Uterus (tissue), 4 donors: ENCODE results near the gene MED10. TPM values are rescaled to one million over a fixed set of nuclear protein-coding genes. Genes with fewer than 3 reads are reported as not detected.

Source experiments
- DNase-seq, 2 donors: peaks; one replicate each; pipeline ENCODE4 v3.0.0-alpha.2; 2019 to 2020
- H3K27ac ChIP-seq, 2 donors: fragments of 200-600 bp; sonication (generic); 1 replicate in 1 of 2; 2 replicates in 1 of 2; pipeline ENCODE4 v1.5.1; 2016 to 2018
- H3K27me3 ChIP-seq, 2 donors: fragments of 200-600 bp; sonication (generic); one replicate each; pipeline ENCODE4 v1.5.1; 2018 to 2019; ENCODE audit warnings: control low read depth in 1 of 2
- H3K36me3 ChIP-seq, 2 donors: fragments of 200-600 bp; sonication (generic); one replicate each; pipeline ENCODE4 v1.5.1; 2019; ENCODE audit warnings: control low read depth in 1 of 2
- H3K4me1 ChIP-seq, 2 donors: fragments of 200-600 bp; sonication (generic); one replicate each; pipeline ENCODE4 v1.5.1; 2018 to 2019; ENCODE audit warnings: control low read depth in 1 of 2
- H3K4me3 ChIP-seq, 2 donors: fragments of 200-600 bp; sonication (generic); 1 replicate in 1 of 2; 2 replicates in 1 of 2; pipeline ENCODE4 v1.5.1; 2018 to 2019; ENCODE audit warnings: mild to moderate bottlenecking in 1 of 2
- H3K9me3 ChIP-seq, 2 donors: fragments of 200-600 bp; sonication (generic); one replicate each; pipeline ENCODE4 v1.5.1; 2019; ENCODE audit warnings: control low read depth in 1 of 2
- POLR2A ChIP-seq, 2 donors: fragments of 450-650 bp; IDR thresholded peaks; one replicate each; pipeline ENCODE4 v1.6.1; 2016; ENCODE audit warnings: antibody characterized with exemption in 2 of 2, mild to moderate bottlenecking in 1 of 2, moderate library complexity in 1 of 2
- intact Hi-C: fragments of 100-400 bp; cut with DNase I; formaldehyde crosslinking; loops from one replicate; pipeline ENCODE4 v1.15.1; 2023; ENCODE audit warnings: low total_unique reads
- total RNA-seq, 4 donors: library from RNA; depleted of rRNA in 3 of 4; stranded (reverse); fragments of >200 nt in 3 of 4; gene quantifications; one replicate each; pipeline versions ENCODE4 v1.1.0 to v1.2.4, GENCODE V29; 2014 to 2023
- TF ChIP-seq, protein P1 (sequence below), 4 experiments: fragments of 200-600 bp in 2 of 4; fragments of 450-650 bp in 2 of 4; sonication (generic) in 2 of 4; IDR thresholded peaks; one replicate each; pipeline ENCODE4 v1.5.1; 2016 to 2019; ENCODE audit warnings: antibody characterized with exemption in 4 of 4, mild to moderate bottlenecking in 2 of 4, moderate library complexity in 1 of 4
- donor health status: DM: yes; HTN: yes; CAD: no.

The MED10 gene
- total RNA-seq, 4 donors from 2014 or later = 5.1 to 32.6 (median 20.6) TPM

DNA sequence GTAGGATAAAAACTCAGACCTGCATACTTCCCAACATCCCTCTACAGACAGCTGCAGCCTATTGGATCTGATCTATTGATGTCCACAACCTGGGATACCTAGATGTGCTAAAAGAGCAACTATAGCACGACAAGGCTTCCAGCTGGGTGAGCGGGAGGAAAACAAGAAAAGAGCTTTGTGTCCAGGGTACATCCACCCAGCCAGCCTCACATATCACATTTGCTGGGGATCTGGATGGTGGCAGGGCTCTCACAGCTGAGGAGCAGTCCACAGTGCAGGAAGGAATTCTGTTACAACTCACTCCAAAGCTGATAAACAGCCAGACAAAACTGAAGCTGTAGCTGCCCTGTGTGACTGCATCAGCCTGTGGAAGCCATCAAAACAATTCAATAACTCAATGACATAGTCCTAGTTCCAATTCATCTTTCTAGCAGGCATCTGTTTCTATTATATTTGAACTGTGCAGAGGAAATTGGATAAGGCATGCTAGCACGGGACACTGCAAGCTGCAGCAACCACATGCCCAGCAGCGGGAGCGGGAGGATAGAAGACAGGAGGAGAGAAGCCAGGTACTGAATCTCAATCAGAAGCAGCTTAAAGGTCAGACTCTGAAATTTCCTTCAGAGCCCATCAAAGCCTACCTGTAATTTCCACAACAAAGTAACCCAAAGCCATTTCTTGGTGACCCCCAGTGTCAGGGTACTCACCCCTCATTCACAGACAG is 45.0 kb downstream of the MED10 start:
- no peak for DNase-seq

DNA sequence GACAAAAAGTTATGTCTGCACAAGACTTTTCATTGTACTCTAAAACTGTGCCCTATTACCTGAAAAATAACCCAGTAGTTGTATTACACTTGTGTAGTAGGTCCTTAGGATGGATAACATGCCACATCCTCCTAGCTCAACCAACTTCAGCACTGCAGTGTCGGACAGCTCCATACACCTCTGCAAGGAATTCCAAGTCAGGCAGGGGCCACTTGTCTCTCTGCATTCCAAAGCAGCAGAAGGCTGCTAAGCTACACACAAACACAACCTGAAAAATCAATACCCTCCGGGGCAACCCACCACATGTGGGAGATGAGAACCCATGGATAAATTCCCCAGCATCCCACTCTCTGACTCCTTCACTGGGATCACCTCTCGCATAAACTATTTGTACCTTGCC is 50.2 kb downstream of the MED10 start:
- intact Hi-C loops = no loop called here
- no peak for DNase-seq
- Histone ChIP-seq H3K9me3 (peaks cover 0 to 18% of the 10 kb centered on the region in 2 donors), H3K36me3 (no peaks in the 10 kb centered on the region), H3K27me3 (no peaks in the 10 kb centered on the region), H3K4me3 (no peak overlapping the region), H3K4me1 (no peaks in the 10 kb centered on the region), H3K27ac (no peak overlapping the region)
- TF ChIP-seq, protein P1, sequence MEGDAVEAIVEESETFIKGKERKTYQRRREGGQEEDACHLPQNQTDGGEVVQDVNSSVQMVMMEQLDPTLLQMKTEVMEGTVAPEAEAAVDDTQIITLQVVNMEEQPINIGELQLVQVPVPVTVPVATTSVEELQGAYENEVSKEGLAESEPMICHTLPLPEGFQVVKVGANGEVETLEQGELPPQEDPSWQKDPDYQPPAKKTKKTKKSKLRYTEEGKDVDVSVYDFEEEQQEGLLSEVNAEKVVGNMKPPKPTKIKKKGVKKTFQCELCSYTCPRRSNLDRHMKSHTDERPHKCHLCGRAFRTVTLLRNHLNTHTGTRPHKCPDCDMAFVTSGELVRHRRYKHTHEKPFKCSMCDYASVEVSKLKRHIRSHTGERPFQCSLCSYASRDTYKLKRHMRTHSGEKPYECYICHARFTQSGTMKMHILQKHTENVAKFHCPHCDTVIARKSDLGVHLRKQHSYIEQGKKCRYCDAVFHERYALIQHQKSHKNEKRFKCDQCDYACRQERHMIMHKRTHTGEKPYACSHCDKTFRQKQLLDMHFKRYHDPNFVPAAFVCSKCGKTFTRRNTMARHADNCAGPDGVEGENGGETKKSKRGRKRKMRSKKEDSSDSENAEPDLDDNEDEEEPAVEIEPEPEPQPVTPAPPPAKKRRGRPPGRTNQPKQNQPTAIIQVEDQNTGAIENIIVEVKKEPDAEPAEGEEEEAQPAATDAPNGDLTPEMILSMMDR (IDR thresholded peaks at IDR 0.05) = no peak

More for the DNA sequence above, 45.0 kb downstream of the MED10 start:
- Histone ChIP-seq H3K4me3 (no peak overlapping the region), H3K36me3 (no peaks in the 10 kb centered on the region), H3K9me3 (peaks cover 0 to 18% of the 10 kb centered on the region in 2 donors), H3K4me1 (no peaks in the 10 kb centered on the region), H3K27me3 (no peaks in the 10 kb centered on the region), H3K27ac (no peak overlapping the region)
- TF ChIP-seq POLR2A (IDR thresholded peaks at IDR 0.05) = no peak
- TF ChIP-seq, protein P1 (IDR thresholded peaks at IDR 0.05) = no peak
- intact Hi-C loops = no loop called here

DNA sequence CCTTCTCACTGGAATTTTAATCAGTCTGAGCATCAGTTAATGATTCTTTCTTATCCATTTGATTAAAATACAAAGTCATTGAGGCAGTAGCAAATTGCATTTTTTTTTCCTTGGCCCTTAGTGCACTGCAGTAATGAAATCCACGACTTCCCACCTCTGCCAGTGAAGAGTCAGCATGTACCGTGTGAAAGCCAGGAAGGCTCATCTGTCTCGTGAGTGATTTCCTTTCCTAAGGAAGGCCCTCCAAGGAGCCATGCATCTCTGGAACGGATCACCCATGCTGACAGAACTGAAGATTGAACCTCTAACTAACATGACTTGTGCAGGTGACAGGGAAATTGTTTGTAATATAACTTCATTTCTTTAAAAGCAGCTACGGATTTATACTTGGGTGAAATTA is 51.6 kb downstream of the MED10 start:
- no peak for DNase-seq
- Histone ChIP-seq H3K36me3 (no peaks in the 10 kb centered on the region), H3K27ac (no peak overlapping the region), H3K4me3 (no peak overlapping the region), H3K27me3 (no peaks in the 10 kb centered on the region), H3K9me3 (peaks cover 0 to 18% of the 10 kb centered on the region in 2 donors), H3K4me1 (no peaks in the 10 kb centered on the region)
- TF ChIP-seq, protein P1 (IDR thresholded peaks at IDR 0.05) = no peak
- no peak for TF ChIP-seq POLR2A (IDR thresholded peaks at IDR 0.05)
- intact Hi-C loops = no loop called here

DNA sequence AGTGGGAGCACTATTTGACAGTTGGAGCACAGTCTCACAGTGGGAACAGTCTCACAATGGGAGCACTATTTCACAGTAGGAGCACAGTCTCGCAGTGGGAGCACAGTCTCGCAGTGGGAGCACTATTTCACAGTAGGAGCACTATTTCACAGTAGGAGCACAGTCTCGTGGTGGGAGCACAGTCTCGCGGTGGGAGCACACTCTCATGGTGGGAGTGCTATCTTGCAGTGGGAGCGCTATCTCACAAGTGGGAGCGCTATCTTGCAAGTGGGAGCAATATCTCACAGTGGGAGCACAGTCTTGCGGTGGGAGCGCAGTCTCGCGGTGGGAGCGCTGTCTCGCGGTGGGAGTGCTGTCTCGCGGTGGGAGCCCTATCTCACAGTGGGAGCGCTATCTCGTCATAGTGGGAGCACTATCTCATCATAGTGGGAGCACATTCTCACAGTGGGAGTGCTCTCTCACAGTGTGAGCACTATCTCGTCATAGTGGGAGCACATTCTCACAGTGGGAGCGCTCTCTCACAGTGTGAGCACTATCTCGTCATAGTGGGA is 56.1 kb downstream of the MED10 start:
- intact Hi-C loops = no loop called here
- H3K9me3 ChIP-seq = peaks cover 0 to 3% of the 10 kb centered on the region in 2 donors
- H3K4me3 ChIP-seq = no peak overlapping the region
- H3K27me3 ChIP-seq = no peaks in the 10 kb centered on the region
- no peak for DNase-seq
- TF ChIP-seq, protein P1 (IDR thresholded peaks at IDR 0.05) = no peak
- TF ChIP-seq POLR2A (IDR thresholded peaks at IDR 0.05) = no peak
- H3K27ac ChIP-seq = no peak overlapping the region
- no peaks in the 10 kb centered on the region for H3K36me3 ChIP-seq
- H3K4me1 ChIP-seq = no peaks in the 10 kb centered on the region

Other genes with a start within 250 kb of the MED10 start
- under 1 TPM in 2 of 4 donors, not detected in 2; 0.34 to 0.90 TPM for gene UBE2QL1, start 70.3 kb upstream of the MED10 start, total RNA-seq